ENCODE data around the gene LARGE2. TPM values are rescaled to one million over a fixed set of nuclear protein-coding genes. Genes with fewer than 3 reads are reported as not detected.
A peak's percentile ranks its signal among the peaks of the same experiment; 100 is the strongest.

Gene LARGE2
- total RNA-seq, 1 experiment from 2014 or later, result 124 TPM

- TF ChIP-seq ZNF423 (CRISPR knock-in tag; IDR thresholded peaks at IDR 0.05) (no peak), CTCF (IDR thresholded peaks at IDR 0.05) (no peak), JUN (CRISPR knock-in tag; IDR thresholded peaks at IDR 0.05) (no peak), ZBTB21 (CRISPR knock-in tag; IDR thresholded peaks at IDR 0.05; ENCODE audit: borderline replicate concordance) (no peak), FOXK1 (CRISPR knock-in tag; IDR thresholded peaks at IDR 0.05) (no peak), GTF2I (CRISPR knock-in tag; conservative IDR thresholded peaks at IDR 0.05) (no peak), E2F1 (CRISPR knock-in tag; IDR thresholded peaks at IDR 0.05) (no peak), STAT6 (CRISPR knock-in tag; conservative IDR thresholded peaks at IDR 0.05; ENCODE audit: low read depth) (no peak)
Measured at GRCh38 chr11:45934580-45935318, 12.3 kb downstream of the LARGE2 start (continued).

- ChIA-PET CTCF (interaction anchor here (0.6 kb wide), 1 partner anchor 27 kb away, joined by 4 read pairs; no protein-coding TSS in a partner anchor), POLR2A (interaction anchor here (0.6 to 1.8 kb wide), 3 partner anchors 14 to 397 kb away, joined by 3 to 6 read pairs (median 3); partner anchors contain the start of gene LARGE2)
- peaks cover 13% of the 10 kb centered on the region for H3K36me3 Mint-ChIP-seq
- ATAC-seq, result no peak
- no peak for DNase-seq (ENCODE audit: low spot score)
- TF ChIP-seq ZNF138 (CRISPR knock-in tag; conservative IDR thresholded peaks at IDR 0.05) (no peak), AR (CRISPR knock-in tag; IDR thresholded peaks at IDR 0.05) (no peak), CREM (CRISPR knock-in tag; IDR thresholded peaks at IDR 0.05) (no peak), ATF2 (CRISPR knock-in tag; IDR thresholded peaks at IDR 0.05; ENCODE audit: borderline replicate concordance, low read depth) (no peak), IRF2 (CRISPR knock-in tag; IDR thresholded peaks at IDR 0.05; ENCODE audit: borderline replicate concordance, low read depth) (no peak), GTF2I (CRISPR knock-in tag; conservative IDR thresholded peaks at IDR 0.05) (no peak), SMAD4 (CRISPR knock-in tag; IDR thresholded peaks at IDR 0.05) (no peak), ZNF219 (CRISPR knock-in tag; IDR thresholded peaks at IDR 0.05; ENCODE audit: borderline replicate concordance) (no peak), ZNF416 (CRISPR knock-in tag; IDR thresholded peaks at IDR 0.05) (no peak), ARID4B (CRISPR knock-in tag; IDR thresholded peaks at IDR 0.05; ENCODE audit: borderline replicate concordance) (no peak), ZNF263 (CRISPR knock-in tag; IDR thresholded peaks at IDR 0.05; ENCODE audit: low read depth) (no peak), SP1 (CRISPR knock-in tag; conservative IDR thresholded peaks at IDR 0.05) (no peak), JAZF1 (CRISPR knock-in tag; IDR thresholded peaks at IDR 0.05) (no peak)
- H3K4me3 Mint-ChIP-seq, result no peak overlapping the region
- H3K27me3 Mint-ChIP-seq (ENCODE audit: low read depth), result no peaks in the 10 kb centered on the region; the same call in 1 of the 2 replicates
- no peaks in the 10 kb centered on the region for H3K9me3 Mint-ChIP-seq
- peak overlapping the region; percentile 32; the same call in 1 of the 2 replicates for H3K27ac Mint-ChIP-seq
- H3K4me1 Mint-ChIP-seq, result peaks cover 10% of the 10 kb centered on the region
Measured at GRCh38 chr11:45935349-45936064, 13.1 kb downstream of the LARGE2 start.

Measured in WTC11 (cell line).